A673 (cell line): ENCODE results near the gene FAM83D.

Experiments used
- EZH2 ChIP-seq: fragments of 200-600 bp; sonication (generic); IDR thresholded peaks from 2 replicates; pipeline ENCODE4 v1.6.1; 2017; ENCODE audit warnings: borderline replicate concordance, low read depth, mild to moderate bottlenecking, mixed read lengths, antibody characterized with exemption, low read length; ENCODE audit not compliant: poor library complexity, severe bottlenecking
- TF ChIP-seq, protein P1 (sequence below): fragments of 300-800, 200-600 bp; sonication (generic); conservative IDR thresholded peaks from 2 replicates; pipeline ENCODE4 v1.5.1; 2017; ENCODE audit warnings: low read depth, mild to moderate bottlenecking, antibody characterized with exemption, low read length, moderate library complexity, mixed read lengths

DNA sequence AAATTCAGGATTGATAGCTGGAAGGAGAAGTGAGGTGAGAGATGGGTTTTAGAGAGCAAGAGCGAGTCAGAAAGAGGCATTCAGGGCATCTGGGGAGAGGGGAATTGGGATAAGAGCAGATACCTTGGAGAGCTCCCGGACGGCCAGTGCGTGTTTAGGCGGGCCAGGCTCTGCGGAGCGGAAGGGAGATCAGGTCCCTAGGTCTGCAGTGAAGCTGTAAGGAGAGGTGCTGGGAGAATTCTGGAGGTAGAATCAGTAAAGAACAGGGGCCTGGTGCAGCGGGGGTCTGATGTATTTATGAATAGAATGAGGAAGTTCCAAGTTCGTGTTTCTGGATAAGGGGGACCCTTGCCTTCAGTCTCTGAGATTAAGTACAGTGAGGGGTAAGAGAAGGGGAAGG, 47.4 kb upstream of the FAM83D start:
- TF ChIP-seq, protein P1, sequence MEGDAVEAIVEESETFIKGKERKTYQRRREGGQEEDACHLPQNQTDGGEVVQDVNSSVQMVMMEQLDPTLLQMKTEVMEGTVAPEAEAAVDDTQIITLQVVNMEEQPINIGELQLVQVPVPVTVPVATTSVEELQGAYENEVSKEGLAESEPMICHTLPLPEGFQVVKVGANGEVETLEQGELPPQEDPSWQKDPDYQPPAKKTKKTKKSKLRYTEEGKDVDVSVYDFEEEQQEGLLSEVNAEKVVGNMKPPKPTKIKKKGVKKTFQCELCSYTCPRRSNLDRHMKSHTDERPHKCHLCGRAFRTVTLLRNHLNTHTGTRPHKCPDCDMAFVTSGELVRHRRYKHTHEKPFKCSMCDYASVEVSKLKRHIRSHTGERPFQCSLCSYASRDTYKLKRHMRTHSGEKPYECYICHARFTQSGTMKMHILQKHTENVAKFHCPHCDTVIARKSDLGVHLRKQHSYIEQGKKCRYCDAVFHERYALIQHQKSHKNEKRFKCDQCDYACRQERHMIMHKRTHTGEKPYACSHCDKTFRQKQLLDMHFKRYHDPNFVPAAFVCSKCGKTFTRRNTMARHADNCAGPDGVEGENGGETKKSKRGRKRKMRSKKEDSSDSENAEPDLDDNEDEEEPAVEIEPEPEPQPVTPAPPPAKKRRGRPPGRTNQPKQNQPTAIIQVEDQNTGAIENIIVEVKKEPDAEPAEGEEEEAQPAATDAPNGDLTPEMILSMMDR: no peak
- TF ChIP-seq EZH2: no peak
